ENCODE measurements around the gene RAB9A.

GRCh38 chrX:13697976-13698375 is 9.0 kb downstream of the RAB9A start:
- TF ChIP-seq E2F1 (CRISPR knock-in tag; IDR thresholded peaks at IDR 0.05) (no peak), PRRX2 (CRISPR knock-in tag; IDR thresholded peaks at IDR 0.05) (no peak), CTCF (IDR thresholded peaks at IDR 0.05) (no peak), SMAD3 (CRISPR knock-in tag; IDR thresholded peaks at IDR 0.05; ENCODE audit: borderline replicate concordance) (no peak), SP1 (CRISPR knock-in tag; conservative IDR thresholded peaks at IDR 0.05) (no peak), ZNF232 (CRISPR knock-in tag; IDR thresholded peaks at IDR 0.05) (no peak), FOXJ3 (CRISPR knock-in tag; IDR thresholded peaks at IDR 0.05; ENCODE audit: borderline replicate concordance) (no peak)
